Fibroblast of skin of right quadriceps (primary cell): Measurements from ENCODE around the gene RHOH.
"Not testable (repeated sequence)": the region's sequence is repeated elsewhere in the genome, so short reads cannot be mapped to it uniquely, and the experiment has no call there.

Source experiments
- DNase-seq: peaks from one replicate; pipeline ENCODE4 v3.0.0-alpha.2; 2013

The RHOH gene

DNA sequence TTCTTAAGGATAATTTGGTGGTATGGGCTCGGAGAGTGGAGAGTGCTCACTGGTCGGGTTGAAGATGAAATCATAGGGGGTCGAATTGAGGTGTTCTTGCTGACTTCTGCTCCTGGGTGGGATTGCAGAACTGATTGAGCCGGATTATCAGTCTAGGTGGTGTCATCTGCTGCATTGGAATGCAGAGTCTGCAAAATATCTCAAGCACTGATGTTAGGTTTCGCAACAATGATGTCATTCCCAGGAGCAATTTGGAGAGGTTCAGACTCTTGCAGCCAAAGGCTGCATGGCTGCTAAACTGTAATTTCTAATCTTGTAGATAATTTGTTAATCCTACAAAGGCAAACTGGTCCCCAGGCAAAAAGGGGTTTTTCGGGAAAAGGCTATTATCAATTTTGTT is 67.7 kb downstream of the RHOH start:
- DNase-seq: peak; percentile 76

- peak; percentile 50 for DNase-seq
Measured at GRCh38 chr4:40264995-40265909, 68.4 kb downstream of the RHOH start.

- no peak for DNase-seq
Measured at GRCh38 chr4:40265910-40266274, 69.1 kb downstream of the RHOH start.

- DNase-seq: no peak
Measured at GRCh38 chr4:40269133-40269532, 72.3 kb downstream of the RHOH start.

GRCh38 chr4:40270609-40271008 is 73.8 kb downstream of the RHOH start:
- DNase-seq: no peak

DNA sequence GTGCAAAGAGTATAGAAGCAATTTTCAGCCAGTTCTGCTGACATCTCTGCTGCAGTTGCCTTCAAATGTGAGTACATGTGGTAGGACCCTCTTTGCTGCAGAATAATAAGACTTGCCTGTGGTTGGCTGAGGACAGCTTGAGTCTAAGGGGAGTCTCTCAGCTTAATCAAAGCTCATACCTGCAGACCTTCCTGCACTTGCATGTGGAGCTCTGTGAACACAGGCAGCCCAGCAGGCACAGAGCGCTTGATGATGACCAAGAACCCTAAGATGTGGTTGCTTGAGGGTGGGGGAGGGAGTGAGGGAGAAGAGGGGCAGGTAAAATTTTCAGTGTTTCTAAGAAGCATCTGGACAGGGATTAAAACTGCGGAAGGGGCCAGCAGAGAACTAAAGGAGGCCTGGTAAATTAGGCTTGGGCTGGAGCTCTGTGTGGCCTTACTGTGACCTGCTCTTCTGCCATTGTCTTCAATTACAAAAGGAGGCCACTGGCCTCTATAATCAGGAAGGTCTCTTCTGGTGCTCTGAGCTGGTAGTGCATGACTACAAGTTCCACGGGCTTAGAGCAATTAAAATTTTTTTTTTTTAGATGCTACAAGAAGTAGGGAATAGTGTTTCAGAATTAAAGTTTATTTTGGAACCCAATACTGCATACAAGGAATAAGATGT is 78.4 kb downstream of the RHOH start:
- DNase-seq: no peak

GRCh38 chr4:40276546-40276945 is 79.7 kb downstream of the RHOH start:
- no peak for DNase-seq

DNA sequence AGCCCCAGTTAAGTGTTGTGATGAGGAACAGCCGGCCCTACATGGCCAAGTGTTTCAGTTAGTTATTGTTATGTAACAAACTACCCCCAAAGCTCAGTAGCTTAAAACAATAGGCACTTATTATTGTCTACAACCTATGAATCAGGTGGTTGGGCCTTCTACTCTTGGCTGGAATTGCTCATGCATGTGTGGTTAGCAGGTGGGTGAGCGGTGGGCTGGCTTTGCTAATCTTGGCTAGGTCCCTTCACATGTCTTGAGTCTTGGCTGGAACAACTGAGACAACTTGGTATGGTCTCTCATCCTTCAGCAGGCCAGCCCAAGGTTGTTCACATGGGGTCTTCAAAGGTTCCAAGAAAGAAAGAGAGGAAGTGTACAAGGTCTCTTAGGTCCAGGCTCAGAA is 83.8 kb downstream of the RHOH start:
- DNase-seq: no peak

DNA sequence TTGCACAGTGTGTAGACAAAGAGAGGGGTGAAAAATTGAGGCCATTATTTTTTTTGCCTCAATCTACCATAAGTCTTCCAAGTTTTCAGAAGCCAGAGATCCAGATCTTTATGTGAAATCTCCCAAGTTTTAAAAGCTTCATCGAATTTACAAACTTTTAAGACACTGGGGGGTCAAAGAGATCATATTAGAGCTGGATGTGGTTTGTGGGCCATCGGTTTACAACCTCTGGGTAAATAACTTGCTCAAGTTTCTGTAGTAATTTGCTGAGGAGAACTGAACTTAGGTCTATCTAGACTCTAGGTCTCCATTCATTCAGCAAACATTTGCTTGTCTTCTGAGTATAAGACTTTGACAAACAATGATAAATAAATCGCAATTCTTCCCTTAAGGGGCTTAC is 84.3 kb downstream of the RHOH start:
- DNase-seq: no peak

DNA sequence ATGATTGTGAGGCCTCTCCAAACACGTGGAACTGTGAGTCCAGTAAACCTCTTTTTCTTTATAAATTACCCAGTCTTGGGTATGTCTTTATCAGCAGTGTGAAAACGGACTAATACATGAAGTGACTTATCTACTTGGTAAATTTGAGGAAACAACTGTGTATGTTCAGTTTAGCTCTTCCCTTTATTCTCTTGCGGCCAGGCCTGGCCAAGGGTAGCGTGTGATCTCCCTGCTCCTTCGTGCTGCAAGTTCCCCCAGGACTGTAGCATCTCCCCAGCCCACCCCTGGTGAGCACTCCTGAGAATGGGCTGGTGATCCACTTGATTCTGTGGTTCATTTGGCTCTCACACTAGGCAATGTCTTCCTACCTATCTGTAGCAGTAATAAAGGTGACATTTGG is 85.1 kb downstream of the RHOH start:
- no peak for DNase-seq

- not testable (repeated sequence) for DNase-seq
Measured at GRCh38 chr4:40282857-40283256, 86.0 kb downstream of the RHOH start.

DNA sequence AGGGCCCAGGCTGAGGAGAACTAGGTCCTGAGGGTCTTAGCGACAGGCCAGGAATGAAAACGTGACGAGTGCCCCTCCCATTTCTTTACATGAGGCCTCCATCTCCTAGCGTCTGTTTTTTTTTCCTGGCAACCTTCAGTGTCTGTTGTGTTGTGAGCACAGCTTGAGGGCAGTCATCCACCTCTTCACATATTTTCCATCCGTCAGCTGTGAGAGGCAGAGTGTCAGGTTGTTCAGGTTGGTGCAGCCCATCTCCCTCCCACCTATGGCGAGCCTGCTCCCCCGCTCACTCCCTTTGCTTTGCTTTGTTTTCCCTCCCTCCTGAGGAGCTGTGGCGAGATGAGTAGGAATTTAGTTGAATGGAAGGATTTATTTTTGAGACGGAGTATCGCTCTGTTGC is 86.6 kb downstream of the RHOH start:
- no peak for DNase-seq

- DNase-seq: peak; percentile 28
Measured at GRCh38 chr4:40283968-40284367, 87.1 kb downstream of the RHOH start.

DNA sequence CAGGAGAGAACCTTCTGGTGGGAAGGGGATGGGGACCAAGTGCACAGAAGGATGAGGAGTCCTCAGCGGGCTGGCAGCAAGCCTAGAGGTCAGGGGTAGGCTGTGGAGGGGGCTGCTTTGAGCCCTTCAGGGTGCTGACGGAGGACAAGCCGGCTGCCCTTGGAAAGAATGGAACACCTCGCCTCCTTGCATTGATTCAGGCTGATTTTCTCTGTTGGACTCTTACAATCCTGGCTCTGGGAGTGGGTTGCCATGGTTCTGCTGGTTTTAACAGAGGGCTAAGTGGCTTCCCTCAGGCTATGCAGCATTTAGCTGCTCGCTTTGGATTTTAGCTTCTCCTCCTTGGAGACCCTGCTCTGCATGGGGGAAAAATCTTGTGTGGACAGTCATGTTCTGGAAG is 88.9 kb downstream of the RHOH start:
- no peak for DNase-seq

- no peak for DNase-seq
Measured at GRCh38 chr4:40288566-40288965, 91.7 kb downstream of the RHOH start.

DNA sequence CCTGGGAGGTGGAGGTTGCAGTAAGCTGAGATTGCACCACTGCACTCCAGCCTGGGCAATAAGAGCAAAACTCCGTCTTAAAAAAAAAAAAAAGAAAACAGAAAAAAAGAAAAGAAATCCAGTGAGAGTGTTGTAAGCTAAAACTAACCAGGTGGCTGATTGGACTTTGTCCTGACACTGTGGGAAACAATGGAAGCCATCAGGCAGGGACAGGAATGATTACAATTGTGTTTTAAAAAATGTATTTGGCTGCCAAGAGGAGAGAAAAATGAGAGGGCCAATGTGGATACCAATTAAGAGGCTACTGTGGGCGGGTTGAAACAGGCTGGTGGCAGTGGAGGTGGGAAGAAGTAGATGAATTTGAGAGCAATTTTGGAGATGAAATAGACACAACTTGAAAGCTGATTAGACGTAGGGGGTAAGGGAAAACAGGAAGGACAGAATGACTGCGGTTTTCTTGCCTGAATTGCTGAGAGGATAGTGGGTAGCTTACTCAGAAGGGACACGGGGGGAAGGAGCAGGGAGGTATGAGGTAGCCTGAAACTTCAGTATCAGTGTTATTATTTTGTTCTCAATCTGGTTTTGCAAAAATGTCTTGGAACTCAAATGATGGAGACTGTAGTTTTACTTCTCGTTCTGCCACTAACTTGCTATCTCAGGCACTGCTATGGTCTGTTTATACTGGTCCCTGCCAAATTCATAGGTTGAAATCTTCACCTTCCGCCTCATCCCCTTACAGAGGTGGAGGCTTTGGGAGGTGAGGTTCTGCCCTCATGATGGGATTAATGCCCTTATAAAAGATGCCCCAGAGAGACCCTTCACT is 92.7 kb downstream of the RHOH start:
- DNase-seq: peak; percentile 33

DNA sequence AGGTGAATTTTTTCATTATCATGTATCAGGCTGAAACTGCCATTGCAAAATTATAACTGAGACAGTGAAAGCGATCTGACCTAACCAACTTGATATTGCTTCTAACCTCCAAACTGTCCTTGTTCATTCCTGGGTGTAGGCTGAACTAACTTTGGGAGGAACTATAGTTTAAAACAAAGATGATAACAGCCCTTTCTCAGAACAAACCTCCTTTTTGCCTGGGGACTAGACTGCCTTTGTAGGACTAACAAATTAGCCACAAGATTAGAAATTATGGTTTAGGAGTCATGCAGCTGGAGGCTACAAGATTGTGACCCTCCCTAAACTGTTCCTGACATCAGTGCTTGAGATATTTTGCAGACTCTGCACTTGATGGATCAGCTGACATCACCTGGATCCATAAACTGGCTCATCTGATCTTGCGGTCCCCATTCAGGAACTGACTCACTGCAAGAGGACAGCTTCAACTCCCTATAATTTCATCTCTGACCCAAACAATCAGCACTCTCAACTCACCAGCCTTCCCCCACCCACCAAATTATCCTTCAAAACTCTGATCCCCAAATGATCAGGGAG is 93.9 kb downstream of the RHOH start:
- peak; percentile 47 for DNase-seq

DNA sequence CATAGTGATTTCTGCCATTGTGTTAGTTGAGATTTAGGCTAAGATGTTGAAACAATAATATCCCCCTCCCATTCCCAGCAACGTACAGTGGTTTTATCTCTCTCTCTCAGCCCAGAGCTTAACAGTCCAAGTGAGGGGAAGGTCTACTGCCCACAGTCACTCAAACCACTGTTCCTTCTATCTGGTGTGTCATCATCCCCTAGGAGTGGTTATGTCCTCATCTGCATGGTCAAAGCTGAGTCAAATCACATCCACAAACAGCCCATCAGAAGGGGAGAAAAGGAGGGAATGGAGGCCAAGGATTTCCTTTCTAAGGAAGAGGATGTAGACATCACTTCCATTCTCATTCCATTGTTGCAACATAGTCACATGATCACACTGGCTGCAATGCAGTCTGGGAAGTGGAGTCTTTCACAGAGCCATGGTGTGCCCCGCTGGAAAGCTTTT is 95.5 kb downstream of the RHOH start:
- peak; percentile 39 for DNase-seq

GRCh38 chr4:40294339-40294738 is 97.5 kb downstream of the RHOH start:
- DNase-seq: no peak

- DNase-seq: not testable (repeated sequence)
Measured at GRCh38 chr4:40295030-40295429, 98.2 kb downstream of the RHOH start.

DNA sequence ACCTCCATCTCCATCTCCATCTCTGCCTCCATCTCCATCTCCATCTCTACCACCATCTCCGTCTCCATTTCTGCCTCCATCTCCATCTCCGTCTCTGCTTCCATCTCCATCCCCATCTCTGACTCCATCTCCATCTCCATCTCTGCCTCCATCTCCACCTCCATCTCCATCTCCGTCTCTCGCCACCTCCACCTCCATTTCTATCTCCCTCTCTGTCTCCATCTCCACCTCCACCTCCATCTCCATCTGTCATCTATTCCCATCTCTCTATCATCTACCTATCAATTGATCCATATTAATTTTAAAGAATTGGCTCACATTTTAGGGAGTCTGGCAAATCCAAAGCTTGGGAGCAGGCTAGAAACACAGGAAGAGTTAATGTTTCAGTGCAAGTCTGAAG is 98.7 kb downstream of the RHOH start:
- no peak for DNase-seq
